ENCODE measurements around the gene VENTX.

DNA sequence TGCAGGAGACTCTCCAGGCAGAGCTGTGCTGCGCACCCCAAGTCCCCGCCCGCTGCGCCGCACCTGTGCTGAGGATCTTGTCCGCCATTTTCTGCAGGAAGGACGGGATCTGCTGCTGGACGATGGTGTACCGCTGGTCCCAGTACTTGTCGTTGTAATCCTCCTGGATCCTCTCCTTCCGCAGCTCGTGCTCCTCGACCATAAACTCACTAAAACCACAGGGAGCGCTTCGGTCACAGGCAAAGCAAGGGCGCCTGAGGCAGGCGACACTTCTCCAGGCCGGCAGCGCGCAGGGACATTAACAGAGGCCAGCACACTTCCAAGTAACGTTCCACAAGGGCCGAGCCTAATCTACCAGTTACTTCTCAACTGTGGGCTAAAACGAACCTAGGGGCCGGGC, 52.1 kb downstream of the VENTX start:
- TF ChIP-seq, protein P1, sequence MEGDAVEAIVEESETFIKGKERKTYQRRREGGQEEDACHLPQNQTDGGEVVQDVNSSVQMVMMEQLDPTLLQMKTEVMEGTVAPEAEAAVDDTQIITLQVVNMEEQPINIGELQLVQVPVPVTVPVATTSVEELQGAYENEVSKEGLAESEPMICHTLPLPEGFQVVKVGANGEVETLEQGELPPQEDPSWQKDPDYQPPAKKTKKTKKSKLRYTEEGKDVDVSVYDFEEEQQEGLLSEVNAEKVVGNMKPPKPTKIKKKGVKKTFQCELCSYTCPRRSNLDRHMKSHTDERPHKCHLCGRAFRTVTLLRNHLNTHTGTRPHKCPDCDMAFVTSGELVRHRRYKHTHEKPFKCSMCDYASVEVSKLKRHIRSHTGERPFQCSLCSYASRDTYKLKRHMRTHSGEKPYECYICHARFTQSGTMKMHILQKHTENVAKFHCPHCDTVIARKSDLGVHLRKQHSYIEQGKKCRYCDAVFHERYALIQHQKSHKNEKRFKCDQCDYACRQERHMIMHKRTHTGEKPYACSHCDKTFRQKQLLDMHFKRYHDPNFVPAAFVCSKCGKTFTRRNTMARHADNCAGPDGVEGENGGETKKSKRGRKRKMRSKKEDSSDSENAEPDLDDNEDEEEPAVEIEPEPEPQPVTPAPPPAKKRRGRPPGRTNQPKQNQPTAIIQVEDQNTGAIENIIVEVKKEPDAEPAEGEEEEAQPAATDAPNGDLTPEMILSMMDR (IDR thresholded peaks at IDR 0.05; ENCODE audit: extremely low read depth in 1 of 2, insufficient read depth in 1 of 2, low read depth in 1 of 2, low read length in 2 of 2): no peak
- no peak for TF ChIP-seq EZH2 (IDR thresholded peaks at IDR 0.05; ENCODE audit: borderline replicate concordance, low read depth, low read length, severe bottlenecking)
- TF ChIP-seq POLR2A (IDR thresholded peaks at IDR 0.05; ENCODE audit: low read depth, low read length): no peak
- TF ChIP-seq, protein P2, sequence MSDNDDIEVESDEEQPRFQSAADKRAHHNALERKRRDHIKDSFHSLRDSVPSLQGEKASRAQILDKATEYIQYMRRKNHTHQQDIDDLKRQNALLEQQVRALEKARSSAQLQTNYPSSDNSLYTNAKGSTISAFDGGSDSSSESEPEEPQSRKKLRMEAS (IDR thresholded peaks at IDR 0.05; ENCODE audit: insufficient read depth, insufficient read length): no peak

All from endothelial cell of umbilical vein (primary cell).